SKM-1 treated with dmso at 0.1 percent for 144 hours (cell line): ENCODE measurements around the gene LMX1A.

Experiments used
- DNase-seq: peaks from one replicate; lab custom pipeline; 2025; ENCODE audit not compliant: unreplicated experiment; lab: John Stamatoyannopoulos, UW

The LMX1A gene

DNA sequence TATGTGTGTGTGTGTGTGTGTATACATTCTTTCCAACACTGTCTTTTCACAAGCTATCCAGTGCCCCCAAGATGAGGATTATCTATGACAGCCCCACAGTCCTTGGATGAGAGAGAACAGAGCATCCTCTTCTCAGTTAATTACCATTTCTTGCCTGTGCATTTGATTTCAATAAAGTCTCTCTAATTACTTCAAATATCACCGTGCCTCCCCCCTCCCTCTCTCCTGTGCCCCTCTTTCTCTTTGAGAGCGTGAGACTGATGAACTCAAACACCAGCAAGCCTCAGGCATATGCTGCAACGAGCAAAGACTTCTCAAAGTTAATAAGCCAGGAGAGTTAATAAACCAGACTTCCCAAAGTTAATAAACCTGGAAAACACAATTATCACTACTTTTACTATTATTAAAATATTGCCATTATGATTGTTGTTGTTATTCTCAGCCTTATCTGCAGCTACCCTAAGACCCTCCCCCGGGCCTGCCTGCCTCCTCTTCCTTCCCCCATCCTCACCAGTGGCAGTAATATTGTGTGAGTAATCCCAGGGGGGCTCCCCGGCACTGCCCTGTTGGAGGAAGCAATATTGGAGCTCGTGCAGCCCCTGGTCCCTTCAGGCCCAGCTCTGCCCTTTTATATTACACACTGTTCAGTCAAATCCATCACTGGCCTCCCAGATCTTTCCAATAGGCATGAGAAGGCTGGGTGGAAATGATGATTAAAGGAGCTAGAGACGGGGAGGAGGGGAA is 30.9 kb downstream of the LMX1A start:
- DNase-seq = no peak

- no peak for DNase-seq
Measured at GRCh38 chr1:165324050-165324449, 32.5 kb downstream of the LMX1A start.

GRCh38 chr1:165317612-165318011 is 38.9 kb downstream of the LMX1A start:
- no peak for DNase-seq

GRCh38 chr1:165316153-165316772 is 40.3 kb downstream of the LMX1A start:
- no peak for DNase-seq

GRCh38 chr1:165315481-165315880 is 41.0 kb downstream of the LMX1A start:
- DNase-seq = no peak

DNA sequence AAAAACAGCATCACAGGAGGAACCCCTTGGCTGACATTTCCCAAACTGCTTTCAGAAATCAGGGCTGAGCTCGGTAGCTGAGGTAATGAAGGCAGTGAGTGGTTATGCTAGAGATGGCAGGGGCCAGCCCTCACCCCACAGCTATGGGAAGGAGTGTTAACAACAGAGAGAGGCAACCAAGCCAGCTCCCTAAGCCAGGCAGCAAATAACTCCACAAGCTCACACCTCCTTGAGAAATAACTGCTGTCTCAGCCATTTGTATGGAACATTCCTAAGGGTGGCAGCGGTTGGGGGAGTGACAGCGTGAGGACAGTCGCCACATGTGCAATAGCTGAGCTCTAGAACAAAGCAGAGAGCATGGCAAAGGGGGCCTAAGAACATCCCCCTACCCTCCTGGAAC is 42.6 kb downstream of the LMX1A start:
- DNase-seq = no peak

- DNase-seq = no peak
Measured at GRCh38 chr1:165312591-165312990, 43.9 kb downstream of the LMX1A start.

DNA sequence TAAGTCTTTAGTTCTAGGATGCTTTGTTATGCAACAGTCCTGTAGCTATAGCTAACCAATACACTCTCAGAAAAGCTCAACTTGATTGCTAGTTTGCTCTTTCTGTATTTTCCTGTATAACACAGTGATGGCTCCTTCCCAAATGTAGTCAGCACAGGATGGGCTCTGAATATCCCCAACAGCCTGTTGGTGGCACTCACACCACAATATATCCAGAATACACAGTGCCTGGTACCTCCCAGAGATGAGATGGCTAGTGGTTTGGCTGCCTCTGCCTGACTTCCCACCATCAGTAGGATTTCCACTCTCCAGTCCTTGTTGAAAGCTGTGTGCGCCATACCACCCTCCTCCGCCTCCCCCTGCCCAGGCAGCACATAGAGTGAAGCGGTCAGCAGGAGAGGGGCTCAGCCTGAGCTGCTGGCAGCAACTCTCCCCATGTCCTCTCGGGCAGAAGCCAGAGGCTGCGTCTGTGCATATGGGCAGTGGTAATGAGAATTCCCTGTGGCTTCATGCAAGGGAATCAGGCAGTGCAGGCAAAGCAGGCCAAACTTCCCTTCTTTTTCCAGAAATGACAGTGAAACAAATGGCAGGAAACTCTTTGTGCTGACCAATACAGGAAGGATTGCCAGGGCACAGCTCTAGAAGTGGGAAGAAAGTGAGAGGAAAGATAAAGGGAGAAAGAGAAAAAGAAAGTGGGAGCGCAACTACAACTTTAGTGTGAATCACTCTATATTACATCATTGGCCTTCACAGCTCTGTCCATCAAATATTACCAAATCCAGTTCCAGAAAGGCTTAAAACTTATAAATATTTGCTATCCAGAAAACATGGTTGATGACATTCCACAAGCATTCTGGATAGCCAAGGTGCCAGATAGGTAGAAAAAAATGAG is 49.7 kb downstream of the LMX1A start:
- DNase-seq = no peak

DNA sequence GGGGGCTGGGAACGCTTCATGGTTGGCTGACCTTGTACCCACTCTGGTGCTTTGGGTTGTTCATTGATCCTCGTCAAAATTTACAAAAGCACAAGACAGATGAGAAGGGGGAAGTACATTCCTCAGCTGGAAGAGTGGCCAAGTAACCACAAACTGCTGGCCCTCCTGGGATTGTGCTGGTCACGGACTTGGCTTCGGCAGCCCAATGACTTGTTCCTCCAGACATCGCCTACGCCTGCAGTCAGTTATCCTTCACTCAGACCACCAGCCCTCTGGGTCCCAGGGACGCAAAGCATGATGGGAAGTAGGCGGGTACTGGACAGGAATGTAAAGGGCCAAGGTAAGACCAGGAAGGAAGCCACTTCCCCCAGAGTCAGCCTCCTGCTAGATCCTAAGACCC is 53.1 kb downstream of the LMX1A start:
- no peak for DNase-seq

DNA sequence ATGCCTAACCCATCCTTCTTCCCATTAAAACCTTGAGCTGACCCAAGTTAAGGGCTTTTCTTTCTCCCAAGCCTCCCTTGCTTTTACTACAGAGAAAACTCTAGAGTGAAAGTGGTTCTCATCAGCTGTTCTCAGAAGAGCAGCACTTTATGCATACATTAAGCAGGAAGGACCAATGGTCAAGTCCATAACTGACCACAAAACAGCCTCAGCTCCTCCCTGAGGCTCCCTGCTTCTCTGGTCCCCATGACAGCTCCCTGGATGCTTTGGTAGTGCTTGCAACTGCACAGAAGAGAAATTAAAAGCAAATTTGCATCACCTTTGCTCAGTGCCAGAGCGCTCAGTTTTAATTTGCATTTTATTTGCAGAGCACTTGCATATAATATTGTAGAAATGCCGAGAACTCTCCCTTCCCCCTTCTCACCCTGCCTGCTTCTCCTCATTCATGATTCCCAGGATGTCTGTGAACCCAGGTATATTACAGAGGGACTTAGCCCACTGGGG is 56.1 kb downstream of the LMX1A start:
- no peak for DNase-seq

GRCh38 chr1:165298203-165298820 is 58.2 kb downstream of the LMX1A start:
- no peak for DNase-seq

- DNase-seq = no peak
Measured at GRCh38 chr1:165296205-165296604, 60.3 kb downstream of the LMX1A start.

DNA sequence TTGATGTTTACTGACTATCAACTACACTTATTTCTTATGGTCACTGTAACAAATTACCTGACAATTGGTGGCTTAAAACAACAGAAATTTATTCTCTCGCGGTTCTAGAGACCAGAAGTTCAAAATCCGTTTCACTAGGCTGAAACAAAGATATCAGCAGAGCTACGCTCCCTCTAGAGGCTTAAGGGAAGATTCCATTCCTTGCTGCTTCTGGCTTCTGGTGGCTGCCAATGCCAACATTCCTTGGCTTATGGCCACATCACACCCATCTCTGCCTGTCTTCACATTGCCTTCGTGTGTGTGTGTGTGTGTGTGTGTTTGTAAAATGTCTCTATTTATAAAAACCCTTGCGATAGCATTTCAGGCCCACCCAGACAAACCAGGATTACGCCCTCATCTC is 66.4 kb downstream of the LMX1A start:
- no peak for DNase-seq

GRCh38 chr1:165289556-165289955 is 67.0 kb downstream of the LMX1A start:
- no peak for DNase-seq

DNA sequence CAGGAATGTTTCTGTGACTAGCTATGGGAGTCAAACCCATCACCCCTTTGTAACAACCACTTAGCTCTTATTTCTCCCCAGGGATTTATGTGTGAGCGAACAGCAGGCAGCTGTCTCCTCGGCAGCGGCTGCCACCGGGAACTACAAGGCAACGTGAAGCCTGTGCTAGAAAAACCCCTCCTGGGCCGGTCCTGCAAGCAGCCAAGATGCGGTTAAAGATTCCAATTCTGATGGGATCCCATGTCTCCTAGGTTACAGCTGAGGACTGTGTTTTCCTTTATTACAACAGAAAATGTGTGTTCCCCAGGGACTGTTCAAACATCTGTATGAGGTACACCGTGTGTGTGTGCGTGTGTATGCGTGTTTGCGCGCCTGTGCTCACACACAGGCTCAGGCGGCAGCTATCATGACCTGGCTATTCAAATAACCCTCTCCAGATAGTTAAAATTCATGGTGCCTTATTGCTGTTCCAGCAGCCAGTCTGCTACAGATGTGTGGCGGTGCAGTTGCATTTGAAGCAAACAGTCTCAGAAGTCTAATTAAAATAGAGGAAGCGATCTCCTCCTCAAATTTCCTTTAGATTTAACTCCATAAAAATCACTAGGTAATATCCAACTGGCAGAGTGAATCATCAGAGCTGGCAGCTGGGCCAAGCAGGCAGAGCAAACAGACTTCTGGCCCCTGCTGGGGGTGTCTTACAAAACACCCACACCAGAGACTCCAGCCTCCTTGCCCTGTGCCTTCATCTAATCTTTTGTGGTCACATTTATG is 68.0 kb downstream of the LMX1A start:
- DNase-seq = no peak

DNA sequence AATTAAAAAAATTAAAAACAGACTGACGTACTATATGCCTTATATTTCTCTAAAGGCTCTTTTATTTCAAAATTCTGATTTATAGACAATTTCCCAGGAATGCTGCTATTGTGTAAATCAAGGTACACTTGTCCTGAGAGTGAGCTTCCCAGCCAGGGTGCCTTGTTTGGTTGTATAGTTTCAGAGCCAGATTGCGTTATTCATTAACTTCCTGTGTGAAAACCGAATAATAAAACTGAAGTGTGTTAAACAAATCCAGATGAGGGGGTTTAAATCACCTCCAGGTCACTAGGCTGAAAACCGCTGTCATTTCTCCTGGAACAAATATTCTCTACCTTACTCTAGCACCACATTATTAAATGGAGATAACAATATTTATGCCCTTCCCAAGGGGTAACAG is 68.7 kb downstream of the LMX1A start:
- no peak for DNase-seq

DNA sequence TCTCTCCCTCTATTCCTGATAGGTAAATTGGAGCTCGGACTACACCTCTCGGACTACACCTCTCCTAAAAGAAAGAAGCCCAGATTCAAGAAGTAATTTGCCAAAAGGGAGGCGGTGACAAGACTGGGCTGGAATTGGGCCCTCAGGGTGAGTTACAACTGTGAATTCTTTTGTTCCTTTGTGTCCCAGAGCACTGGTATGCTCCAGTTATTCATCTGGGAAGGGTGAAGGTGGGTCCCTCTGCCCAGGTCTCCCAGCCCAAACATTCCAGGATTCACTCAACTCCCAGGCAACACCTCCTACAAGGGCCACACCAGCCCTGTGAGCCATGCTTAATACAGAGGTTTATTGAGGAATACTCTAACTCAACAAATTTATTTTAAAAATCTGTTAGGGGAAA is 69.2 kb downstream of the LMX1A start:
- no peak for DNase-seq

- no peak for DNase-seq
Measured at GRCh38 chr1:165284454-165284853, 72.1 kb downstream of the LMX1A start.

- no peak for DNase-seq
Measured at GRCh38 chr1:165281207-165281901, 75.2 kb downstream of the LMX1A start.

- no peak for DNase-seq
Measured at GRCh38 chr1:165279882-165280281, 76.6 kb downstream of the LMX1A start.
